HG03175 (cell line): ENCODE results near the gene CCSER1.

Experiments used
- ATAC-seq: cut with Tn5 transposase; IDR thresholded peaks from one replicate; pipeline ENCODE4 v1.9.1; 2021; ENCODE audit warnings: mild to moderate bottlenecking, moderate library complexity; ENCODE audit not compliant: unreplicated experiment

Gene CCSER1

GRCh38 chr4:90540536-90540935, 413.3 kb downstream of the CCSER1 start:
- ATAC-seq = no peak

GRCh38 chr4:90542216-90542615, 415.0 kb downstream of the CCSER1 start:
- ATAC-seq = no peak

GRCh38 chr4:90543419-90544170, 416.4 kb downstream of the CCSER1 start:
- no peak for ATAC-seq

GRCh38 chr4:90544532-90545045, 417.4 kb downstream of the CCSER1 start:
- ATAC-seq = no peak

- ATAC-seq = no peak
Measured at GRCh38 chr4:90545380-90545779, 418.2 kb downstream of the CCSER1 start.

GRCh38 chr4:90546114-90546513, 418.9 kb downstream of the CCSER1 start:
- ATAC-seq = no peak

- no peak for ATAC-seq
Measured at GRCh38 chr4:90570615-90571014, 443.4 kb downstream of the CCSER1 start.

- ATAC-seq = no peak
Measured at GRCh38 chr4:90572996-90573395, 445.8 kb downstream of the CCSER1 start.

GRCh38 chr4:90575371-90575770, 448.2 kb downstream of the CCSER1 start:
- ATAC-seq = no peak

GRCh38 chr4:90580326-90580725, 453.1 kb downstream of the CCSER1 start:
- no peak for ATAC-seq

- no peak for ATAC-seq
Measured at GRCh38 chr4:90582087-90582486, 454.9 kb downstream of the CCSER1 start.

- ATAC-seq = no peak
Measured at GRCh38 chr4:90584051-90584450, 456.9 kb downstream of the CCSER1 start.

GRCh38 chr4:90585961-90586360, 458.8 kb downstream of the CCSER1 start:
- no peak for ATAC-seq

GRCh38 chr4:90586799-90587198, 459.6 kb downstream of the CCSER1 start:
- ATAC-seq = no peak

GRCh38 chr4:90597927-90598326, 470.7 kb downstream of the CCSER1 start:
- no peak for ATAC-seq

- ATAC-seq = no peak
Measured at GRCh38 chr4:90598741-90599140, 471.5 kb downstream of the CCSER1 start.

- ATAC-seq = no peak
Measured at GRCh38 chr4:90602726-90603125, 475.5 kb downstream of the CCSER1 start.

- ATAC-seq = no peak
Measured at GRCh38 chr4:90603540-90603939, 476.3 kb downstream of the CCSER1 start.

GRCh38 chr4:90606781-90607180, 479.6 kb downstream of the CCSER1 start:
- no peak for ATAC-seq

GRCh38 chr4:90614371-90614770, 487.2 kb downstream of the CCSER1 start:
- ATAC-seq = no peak

- no peak for ATAC-seq
Measured at GRCh38 chr4:90621080-90621479, 493.9 kb downstream of the CCSER1 start.

GRCh38 chr4:90624781-90625180, 497.6 kb downstream of the CCSER1 start:
- ATAC-seq = no peak
